HG03565 (cell line): ENCODE results near the gene PCSK9.
A peak's percentile ranks its signal among the peaks of the same experiment; 100 is the strongest.
"Not testable (repeated sequence)": the region's sequence is repeated elsewhere in the genome, so short reads cannot be mapped to it uniquely, and the experiment has no call there.

Experiments
- ATAC-seq: cut with Tn5 transposase; IDR thresholded peaks from one replicate; pipeline ENCODE4 v1.9.1; 2021; ENCODE audit warnings: mild to moderate bottlenecking, moderate library complexity; ENCODE audit not compliant: unreplicated experiment

PCSK9 gene

DNA sequence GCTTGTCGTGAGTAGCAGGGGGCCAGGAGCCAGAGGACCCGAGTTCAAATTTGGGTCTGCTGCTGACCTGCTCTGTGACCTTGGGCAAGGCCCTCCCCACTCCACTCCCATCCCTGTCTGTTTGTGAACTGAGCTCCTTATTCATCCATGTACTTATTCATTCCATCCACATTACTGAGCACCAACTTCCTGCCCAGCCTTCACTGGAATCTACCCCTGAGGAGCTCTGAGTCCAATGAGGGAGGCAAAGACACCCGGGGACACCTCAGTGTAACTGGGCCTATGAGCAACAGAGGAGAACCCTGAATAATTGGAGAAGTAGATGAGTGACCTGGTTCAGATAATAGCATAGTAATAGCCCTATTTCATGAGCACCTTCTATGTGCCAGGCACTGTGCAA is 31.7 kb upstream of the PCSK9 start:
- ATAC-seq: no peak

DNA sequence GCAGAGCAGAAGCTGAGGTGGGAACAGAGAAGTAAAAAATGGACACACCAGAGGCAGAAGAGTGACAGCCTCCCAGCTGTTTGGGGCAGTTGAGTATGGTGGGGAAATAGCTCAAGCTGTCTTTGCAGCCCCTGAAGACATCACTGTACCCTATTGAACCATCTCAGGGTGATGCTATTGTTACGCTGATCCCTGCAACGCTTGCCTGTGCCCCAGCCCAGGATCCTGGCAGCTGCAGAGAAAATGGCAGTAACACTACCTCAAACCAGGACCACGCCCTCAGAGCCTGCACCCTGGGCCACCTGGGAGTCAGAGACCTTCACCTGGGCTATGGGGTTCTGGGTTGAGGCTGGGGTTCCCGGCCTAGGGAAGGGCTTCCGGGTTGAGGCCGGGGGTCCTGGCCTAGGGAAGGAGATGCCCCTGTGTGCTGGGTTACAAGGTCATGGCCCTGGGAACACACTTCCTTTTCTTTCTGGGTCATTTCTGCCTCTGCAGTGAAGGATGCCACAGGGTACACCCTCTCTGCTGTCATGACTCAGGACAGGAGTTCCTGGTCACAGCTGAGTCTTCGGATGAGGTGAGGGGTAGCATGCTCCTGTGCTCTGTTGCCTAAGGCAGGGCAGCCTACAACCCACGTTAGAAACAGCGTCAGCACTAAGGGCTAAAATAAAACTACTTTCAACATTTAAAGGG is 29.0 kb upstream of the PCSK9 start:
- no peak for ATAC-seq

DNA sequence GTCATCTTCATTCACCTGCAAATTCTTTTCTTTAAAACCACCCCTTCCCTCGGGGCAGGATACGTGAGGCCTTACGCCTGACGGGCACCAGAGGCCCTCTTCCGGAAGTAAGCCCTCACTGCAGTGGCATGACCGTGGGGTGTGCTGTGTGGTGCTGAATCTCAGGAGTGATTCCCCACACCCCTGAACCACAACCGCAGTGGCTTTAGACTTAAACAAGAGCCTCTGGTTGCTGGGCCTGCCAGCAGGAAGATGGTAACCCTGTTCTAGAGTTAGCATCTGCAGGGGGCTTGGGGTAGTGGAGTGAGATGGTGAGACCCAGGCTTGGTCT is 28.5 kb upstream of the PCSK9 start:
- no peak for ATAC-seq

DNA sequence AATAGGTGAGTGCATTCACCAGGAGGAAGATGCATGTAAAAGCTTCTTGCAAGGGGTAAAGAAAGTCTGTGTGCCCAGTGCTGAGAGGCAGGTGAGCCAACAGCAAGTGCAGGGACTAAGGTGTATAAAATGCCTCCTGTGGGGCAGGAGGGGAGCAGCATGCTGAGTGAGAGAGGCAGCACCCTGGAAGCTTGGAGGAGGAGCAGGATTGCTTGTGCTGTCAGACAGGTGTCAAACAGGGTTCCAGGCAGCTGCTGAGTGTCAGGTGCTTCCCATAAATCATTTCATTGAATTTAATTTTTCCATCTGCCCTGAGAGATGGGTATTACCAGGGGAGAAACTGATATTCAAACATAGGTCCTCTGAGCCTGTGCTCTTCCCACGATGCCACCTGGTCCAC is 26.7 kb upstream of the PCSK9 start:
- no peak for ATAC-seq

DNA sequence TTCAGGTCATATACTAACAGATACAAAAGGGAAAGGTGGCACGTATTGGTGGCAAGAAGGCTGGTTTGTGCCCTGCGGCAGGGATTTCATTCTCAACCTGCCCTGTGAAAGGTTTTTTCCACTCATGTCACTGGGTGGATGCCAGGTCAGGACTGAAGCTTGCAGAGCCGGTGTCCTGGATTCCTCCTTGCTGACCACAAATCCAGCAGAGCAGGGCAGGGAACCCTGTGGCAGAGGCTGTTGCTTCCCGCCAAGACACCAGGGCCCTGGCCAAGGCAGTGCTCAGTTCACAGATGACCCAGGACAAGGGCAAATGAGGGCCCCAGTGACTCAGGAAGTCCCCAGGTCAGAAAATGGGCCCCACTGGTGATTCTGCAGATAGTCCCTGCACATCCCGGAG is 24.2 kb upstream of the PCSK9 start:
- ATAC-seq: no peak

DNA sequence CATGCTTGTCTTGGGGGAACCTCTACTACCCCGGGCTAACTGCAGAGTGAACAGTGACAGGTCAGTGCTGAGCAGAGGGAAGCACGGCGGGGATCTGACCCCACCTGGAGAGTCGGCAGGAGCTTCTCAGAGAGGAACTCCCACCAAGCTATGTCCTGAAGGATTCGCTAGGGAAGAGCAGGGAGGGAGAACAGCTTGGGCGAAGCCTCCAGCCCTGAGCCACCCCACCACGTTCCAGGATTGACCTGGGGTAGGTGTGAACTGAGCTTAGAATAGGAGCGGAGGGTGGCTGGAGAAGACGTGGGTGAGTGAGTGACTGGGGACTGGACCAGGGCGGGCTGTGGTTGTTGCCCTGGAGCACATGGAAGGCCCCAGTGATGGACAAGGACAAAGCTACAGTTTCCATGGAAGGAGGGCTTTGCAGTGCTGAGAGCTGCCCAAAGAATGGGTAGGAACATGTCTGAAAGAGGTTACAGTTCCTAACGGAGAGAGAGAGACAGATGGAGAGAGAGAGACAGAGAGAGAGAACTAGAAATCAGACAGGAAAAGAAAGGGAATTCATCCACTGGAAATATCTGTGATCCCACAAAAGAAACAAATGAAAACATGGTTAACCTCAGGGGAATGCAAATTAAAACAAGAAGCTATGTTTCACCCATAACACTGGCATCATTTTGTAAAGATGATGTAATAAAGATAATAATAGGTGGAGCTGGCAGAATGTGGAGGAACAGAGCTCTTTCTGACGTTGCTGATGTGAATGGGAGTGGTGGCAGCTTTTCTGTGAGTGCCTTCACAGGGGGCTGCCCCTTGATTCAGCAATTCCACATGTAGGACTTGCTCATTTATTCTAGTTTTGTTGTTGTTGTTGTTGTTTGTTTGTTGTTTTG is 23.4 kb upstream of the PCSK9 start:
- ATAC-seq: no peak

DNA sequence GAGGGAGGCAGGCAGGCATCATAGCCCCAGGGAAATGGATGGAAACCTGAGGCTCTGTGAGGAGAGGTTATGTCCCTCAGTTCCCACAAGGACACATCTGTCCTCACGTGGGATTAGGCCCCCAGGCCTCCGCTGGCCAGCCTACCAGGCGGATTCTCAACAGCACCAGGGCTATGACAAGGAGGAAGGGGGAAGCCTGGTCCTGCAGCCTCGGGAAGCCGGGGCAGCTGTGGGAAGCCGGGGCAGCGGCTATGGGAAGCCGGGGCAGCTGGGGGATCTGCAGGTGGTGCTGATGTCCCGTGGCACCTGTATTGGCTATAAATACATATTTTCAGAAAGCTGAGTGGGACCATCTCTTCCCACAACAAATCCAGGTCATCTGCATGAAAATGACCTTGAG is 21.0 kb upstream of the PCSK9 start:
- no peak for ATAC-seq

DNA sequence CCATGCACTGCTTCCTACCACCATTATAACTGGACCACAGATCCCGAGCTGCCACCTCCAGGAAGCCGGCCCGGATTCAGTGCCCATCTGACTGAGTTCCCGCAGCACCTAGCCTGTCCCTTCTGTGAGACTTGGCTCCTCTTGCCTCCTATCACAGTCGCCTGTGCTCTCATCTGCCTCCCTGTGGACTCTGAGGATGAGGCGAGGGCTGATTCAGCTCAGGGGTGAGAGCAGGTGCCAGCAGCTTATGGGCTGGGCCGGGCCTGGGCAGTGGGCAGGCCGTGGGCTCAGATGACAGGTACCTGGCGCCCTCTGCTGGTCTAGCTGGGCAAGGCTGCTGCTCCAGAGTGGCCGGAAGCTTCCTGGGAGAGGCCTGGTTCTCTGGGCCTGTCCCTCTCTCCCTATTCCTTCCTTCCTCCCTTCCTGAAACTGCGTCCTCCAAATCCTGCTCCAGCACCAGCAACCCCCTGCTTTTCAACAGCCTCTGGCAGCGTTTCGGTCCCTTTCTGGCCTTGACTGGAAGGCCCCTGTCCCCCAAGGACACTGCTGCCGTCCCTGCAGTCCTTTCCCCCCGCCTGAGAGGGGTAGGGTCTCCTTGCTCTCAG is 17.3 kb upstream of the PCSK9 start:
- ATAC-seq: peak; percentile 75

DNA sequence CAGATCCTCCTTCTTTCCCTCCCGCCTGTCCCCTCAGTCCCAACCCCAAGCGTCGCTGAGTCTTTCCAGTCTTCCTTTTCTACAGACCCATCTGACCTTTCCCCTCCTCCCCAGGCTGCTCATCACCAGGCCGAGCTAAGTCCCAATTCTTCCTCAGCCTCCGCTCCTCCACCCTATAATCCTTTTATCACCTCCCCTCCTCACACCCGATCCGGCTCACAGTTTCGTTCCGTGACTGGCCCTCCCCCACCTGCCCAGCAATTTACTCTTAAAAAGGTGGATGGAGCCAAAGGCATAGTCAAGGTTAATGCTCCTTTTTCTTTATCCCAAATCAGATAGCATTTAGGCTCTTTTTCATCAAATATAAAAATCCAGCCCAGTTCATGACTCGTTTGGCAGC is 15.2 kb upstream of the PCSK9 start:
- ATAC-seq: not testable (repeated sequence)

DNA sequence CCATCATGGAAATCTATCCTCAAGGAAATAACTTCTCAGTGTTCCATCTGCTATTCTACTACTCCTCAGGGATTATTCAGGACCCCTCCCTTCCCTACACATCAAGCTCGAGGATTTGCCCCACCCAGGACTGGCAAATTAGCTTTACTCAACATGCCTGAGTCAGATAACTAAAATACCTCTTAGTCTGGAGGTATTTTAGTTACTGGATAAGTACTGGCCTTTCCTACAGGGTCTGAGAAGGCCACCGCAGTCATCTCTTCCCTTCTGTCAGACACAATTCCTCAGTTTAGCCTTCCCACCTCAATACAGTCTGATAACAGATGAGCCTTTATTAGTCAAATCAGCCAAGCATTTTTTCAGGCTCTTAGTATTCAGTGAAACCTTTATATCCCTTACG is 12.7 kb upstream of the PCSK9 start:
- not testable (repeated sequence) for ATAC-seq

DNA sequence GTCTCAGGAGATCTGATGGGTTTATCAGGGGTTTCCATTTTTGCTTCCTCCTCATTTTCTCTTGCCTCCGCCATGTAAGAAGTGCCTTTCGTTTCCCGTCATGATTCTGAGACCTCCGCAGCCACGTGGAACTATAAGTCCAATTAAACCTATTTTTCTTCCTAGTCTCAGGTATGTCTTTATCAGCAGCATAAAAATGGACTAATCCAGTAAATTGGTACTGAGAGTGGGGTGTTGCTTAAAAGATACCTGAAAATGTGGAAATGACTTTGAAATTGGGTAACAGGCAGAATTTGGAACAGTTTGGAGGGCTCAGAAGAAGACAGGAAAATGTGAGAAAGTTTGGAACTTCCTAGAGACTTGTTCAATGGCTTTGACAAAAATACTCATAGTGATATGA is 8.2 kb upstream of the PCSK9 start:
- ATAC-seq: not testable (repeated sequence)

DNA sequence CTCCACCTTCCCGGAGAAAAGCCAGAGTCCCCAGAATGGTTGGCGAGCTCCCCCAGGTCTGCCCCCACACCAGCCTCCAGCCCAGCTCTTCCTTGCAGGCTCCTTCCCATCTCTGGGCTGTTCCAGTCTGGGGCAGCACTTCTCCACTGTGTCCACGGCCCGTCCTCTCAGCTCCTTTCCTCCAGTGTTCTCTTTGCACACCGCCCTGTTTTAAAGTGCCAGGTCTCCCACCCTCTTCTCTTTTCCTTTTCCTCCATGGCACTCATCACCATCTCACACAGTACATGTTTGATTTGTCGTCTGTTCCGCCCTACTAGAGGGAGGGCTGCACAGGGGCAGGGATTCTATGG is 6.1 kb upstream of the PCSK9 start:
- no peak for ATAC-seq

DNA sequence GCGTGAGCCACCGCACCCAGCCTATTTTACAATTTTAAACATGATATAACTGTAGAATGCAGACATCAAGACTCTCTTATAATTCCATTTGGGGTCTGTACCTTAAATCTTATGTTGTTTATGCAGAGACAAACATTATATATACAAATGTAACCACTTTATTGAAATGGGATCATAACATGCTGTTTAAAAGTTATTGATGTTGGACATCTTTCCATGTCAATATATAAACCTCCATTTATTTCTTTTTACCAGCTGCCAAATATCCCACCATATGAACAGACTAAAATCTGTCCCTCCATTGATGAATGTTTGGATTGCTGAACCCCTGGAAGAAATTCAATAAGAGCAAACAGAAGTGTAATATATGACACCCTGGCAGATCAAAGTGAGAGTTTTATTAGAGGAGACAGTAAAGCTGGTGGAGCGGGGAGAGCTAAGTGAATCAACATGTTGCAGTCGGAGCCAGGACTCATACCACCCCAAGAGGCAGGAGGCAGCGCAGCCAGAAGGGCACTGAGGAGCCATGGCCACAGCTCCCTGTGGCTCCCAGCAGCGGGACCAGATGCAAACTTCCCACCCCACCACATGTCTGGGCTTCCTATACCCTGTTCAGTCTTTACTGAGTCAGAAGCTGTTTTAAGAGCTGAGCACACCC is 4.7 kb upstream of the PCSK9 start:
- ATAC-seq: no peak

DNA sequence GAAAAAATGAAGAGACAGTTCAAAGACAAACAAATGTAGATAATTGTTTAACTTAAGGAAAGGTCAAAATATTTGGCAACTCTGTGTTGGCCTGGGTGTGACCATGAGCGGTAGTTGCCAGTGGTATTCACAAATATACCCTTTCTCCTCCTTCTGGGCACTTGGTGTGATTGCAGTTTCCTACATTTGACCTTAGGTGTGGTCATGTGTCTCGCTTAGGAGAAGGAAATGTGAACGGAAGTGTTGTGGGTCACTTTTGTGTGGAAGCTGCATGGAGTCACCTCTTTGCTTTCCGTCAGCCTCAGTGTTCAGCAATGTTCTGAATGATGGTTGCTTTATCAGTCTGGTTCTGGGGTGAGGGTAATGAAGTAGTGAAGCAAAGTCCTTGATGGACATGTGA is 3.4 kb upstream of the PCSK9 start:
- no peak for ATAC-seq

DNA sequence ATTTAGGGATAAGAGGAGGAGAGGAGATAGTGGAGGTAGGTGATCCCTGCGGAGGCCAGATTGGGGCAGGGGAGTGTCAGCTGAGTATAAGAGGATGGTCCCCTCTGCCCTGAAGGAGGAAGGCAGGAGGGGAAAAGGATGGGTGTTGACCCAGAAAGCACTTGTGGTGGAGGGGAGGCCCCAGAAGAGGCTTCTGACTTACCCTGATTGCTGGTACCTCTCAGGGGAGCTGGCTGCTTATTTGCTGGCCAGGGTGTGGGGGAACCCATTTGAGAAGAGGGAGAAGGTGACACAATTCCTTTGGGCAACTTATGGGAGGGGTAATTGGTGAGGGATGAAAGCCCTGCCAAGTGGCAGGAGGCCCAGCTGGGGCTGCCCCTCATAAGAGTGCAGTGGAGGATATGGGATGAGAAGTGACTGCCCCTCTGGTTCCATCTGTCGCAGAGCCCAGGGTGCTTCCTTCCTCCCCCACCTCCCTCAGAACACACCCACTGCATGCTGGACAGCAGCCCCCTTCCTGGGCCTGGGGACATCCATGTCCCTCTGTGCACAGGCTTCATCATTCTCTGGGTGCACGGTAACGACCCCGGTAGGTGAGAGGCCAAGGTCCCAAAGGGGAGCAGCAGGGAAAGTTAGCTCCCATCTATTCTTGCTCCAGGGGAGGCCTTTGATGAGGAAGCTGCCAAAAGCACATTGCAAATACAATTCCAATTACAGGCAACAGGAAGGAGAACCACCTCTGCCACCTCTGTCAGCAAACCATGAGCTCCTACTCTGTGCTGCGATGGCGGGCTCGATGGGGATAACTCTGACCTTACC is 1.4 kb upstream of the PCSK9 start:
- ATAC-seq: no peak

DNA sequence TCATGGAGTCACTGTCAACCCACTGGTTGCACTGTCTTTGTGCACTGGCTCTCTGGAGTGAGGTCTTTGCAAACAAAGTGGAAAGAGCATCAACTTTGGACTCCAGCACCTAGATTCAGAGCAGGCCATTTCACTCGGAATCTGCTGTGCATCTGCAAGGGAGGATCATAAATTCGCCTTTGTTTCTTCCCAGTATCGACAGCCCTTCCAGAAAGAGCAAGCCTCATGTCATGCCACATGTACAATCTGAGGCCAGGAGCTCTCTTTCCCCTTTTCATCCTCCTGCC is 853 bp upstream of the PCSK9 start:
- no peak for ATAC-seq

DNA sequence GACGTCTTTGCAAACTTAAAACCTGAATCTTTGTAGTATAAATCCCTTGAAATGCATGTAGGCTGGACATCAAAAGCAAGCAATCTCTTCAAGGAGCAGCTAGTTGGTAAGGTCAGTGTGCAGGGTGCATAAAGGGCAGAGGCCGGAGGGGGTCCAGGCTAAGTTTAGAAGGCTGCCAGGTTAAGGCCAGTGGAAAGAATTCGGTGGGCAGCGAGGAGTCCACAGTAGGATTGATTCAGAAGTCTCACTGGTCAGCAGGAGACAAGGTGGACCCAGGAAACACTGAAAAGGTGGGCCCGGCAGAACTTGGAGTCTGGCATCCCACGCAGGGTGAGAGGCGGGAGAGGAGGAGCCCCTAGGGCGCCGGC is 390 bp upstream of the PCSK9 start:
- no peak for ATAC-seq

DNA sequence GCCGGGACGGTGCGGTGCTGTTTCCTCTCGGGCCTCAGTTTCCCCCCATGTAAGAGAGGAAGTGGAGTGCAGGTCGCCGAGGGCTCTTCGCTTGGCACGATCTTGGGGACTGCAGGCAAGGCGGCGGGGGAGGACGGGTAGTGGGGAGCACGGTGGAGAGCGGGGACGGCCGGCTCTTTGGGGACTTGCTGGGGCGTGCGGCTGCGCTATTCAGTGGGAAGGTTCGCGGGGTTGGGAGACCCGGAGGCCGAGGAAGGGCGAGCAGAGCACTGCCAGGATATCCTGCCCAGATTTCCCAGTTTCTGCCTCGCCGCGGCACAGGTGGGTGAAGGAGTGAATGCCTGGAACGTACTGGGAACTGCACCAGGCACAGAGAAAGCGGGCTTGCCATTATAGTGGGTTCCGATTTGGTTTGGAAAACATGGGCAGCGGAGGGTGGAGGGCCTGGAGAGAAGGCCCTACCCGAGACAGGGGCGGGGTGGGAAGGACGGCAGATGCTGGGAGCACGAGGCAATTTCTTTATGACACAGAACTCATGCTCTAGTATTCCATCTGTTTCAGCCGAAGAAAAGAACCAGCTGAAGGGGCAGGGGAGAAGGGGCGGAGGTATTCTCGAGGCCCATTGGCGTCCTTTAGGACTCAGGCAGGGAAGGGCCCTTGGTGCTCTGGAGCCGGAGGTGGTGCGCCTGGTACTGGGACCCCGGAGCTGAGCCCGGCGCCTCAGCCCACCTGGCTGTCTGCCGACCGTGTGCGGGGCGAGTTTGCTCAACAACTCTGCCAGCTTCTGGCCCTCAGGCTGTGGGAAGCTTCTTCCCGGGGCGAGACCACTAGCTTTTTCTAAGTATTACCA is 960 bp downstream of the PCSK9 start:
- ATAC-seq: no peak

DNA sequence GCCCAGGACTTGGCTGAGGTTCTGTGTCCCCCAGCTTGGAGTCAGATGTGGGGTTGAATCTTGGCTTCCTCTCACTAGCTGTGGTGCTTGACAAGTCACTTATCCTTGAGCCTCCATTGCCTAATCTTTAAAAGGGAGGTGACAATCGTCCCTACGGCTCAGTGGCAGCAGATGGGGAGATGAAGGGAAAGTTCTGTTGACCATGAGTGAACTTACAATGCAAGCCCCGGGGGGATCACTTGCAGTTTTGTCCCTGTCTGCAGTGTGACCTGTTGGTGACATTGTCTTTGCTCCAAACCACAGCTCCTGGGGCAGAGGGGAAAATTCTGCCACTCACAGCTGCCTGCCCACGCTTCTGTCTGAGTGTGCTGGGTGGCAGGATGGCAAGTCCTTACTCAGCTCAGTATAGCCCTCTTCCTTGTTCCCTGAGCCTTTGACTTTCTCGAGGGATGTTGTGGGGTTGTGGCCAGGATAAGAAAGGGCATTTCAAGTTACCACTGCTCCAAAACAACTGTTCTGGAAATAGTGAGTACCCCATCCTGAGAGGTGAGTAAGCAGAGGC is 1.7 kb downstream of the PCSK9 start:
- ATAC-seq: no peak

DNA sequence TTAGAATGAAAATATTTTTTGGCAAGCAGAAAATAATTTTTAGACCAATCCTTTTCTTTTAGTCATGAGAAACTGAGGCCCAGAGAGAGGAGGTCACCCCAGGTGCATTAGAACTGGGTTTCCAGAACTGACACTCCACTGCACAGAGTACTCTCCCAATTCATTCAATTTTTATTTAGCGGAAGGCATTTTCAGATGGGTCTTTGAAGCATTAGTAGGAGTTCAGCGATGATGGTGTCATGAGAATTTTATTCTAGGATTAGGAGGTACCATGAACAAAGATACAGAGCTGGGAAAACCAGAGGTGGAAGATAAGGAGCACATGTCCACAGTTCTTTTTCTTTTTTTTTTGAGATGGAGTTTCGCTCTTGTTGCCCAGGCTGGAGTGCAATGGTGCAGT is 2.3 kb downstream of the PCSK9 start:
- no peak for ATAC-seq
